ENCODE measurements around the gene KRT1.
"Not testable (repeated sequence)": the region's sequence is repeated elsewhere in the genome, so short reads cannot be mapped to it uniquely, and the experiment has no call there.

Gene KRT1

DNA sequence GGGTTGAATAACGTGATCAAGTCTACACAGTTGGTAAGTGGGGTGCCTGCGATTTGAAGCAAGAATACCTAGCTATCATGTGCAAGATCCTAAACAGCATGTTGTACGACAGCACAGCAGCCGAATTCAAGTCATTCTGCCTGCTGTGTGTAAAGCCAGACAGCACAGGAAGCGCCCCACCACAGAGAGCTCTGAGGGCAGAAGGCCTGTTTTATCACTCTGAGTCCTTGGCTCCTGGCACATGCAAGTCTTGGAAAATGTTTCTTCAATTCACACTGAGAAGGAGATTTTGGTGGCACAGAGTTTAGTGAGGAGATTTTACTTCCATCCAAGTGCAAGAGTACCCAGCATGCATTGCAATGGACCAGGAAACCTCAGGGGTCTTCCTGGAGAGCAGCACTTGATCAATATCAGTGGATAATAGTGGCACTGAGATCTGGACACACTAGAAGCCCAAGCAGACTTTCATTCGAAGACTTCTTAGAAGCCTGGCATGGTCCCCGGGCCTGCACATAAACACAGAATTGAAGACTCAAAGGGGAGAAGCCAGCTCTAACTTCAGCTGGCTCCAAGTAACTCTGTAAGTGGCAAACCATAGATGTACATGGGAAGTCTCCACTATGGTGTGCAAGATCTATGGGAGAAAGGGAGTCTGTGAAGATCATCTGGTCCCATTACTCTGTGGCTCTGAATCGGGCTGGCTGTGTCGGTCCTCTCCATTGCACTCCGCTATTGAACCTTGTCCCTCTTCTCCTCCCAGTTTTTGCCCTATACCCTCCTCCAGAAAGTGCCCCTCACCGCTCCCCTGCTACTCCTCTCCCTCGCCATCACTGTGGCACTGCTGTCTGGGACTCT lies 1.5 kb upstream of the KRT1 start:
- DNase-seq: peak; percentile 69

GRCh38 chr12:52679875-52680274 lies 332 bp downstream of the KRT1 start:
- DNase-seq: no peak

DNA sequence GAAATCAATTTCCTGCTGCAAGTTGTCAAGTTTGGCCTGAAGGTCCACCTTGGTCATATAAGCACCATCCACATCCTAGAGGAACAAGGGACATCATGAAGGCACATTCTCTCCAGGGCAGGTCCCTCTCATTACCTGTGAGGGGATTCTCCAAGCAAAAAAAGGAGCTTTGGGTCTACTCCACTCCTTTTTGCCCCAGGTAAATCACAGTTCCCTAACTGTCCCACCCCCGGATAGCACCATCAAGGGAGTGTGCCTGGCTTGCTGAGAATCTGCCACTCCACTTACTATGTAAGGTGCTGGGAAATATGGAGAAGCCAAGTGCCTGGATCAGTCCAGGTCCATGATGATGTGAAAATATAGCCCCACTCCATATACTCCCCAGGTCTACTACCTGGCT lies 2.5 kb downstream of the KRT1 start:
- DNase-seq: no peak

DNA sequence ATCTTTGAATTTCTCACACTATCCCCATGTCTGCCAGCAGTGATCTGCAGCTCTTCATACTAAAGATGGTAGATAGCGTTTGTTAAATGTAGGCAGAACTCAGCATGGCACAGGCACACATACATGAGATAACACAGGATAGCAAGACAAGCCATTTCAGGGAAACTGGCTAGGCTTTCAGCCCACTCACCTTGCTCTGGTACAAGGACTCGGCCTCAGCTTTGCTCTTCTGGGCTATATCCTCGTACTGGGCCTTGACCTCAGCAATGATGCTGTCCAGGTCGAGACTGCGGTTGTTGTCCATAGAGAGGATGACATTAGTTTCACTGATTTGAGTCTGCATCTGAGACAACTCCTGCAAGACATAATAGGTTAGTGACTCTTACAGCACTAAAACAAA lies 3.1 kb downstream of the KRT1 start:
- DNase-seq: no peak

DNA sequence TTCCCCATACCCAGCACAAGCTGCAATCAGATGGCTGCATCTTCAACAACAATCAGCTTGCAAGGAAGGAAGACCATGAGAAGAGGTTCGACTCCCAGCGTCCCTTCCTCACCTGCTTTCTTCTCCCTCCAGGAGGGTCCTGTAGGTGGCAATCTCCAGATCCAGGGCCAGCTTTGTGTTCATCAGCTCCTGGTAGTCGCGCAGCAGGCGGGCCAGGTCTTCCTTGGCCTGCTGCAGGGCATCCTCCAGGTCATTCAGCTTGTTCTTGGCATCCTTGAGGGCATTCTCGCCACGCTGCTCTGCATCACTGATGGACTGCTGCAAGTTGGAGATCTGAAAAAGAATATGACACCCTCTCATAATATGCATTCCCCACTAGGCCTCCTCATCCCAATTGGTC lies 4.0 kb downstream of the KRT1 start:
- no peak for DNase-seq

DNA sequence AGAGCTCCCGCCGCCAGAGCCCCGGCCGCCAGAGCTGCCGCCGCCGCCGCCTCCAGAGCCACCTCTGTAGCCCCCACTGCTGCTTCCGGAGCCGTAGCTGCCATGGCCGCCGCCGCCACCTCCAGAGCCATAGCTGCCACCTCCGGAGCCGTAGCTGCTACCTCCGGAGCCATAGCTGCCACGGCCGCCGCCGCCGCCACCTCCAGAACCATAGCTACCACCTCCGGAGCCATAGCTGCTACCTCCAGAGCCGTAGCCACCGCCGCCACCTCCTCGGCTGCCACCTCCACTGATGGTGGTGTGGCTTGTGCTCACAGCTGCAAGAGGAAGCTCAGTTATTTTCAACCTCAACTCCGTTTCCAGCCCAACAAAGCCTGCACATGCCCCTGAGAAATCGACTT lies 4.9 kb downstream of the KRT1 start:
- no peak for DNase-seq

DNA sequence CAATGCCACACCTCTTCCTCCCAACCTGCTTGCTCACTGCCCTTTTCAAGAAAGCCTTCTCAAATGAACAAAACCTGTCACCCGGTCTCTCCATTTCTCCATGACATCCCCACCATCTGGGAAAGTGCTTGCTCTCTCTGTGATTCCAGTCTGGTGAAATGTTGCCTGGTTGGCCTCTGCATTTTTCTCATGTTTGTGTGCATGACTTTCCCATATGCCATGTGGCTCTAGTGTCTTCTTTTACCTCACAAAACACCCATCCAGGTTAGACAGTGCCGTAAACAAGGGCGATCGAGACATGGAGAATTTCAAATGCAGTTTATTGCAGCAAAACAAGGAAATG lies 5.8 kb downstream of the KRT1 start:
- DNase-seq: no peak

- no peak for DNase-seq
Measured at GRCh38 chr12:52673713-52674432, 6.3 kb downstream of the KRT1 start.

GRCh38 chr12:52673217-52673616 lies 7.0 kb downstream of the KRT1 start:
- no peak for DNase-seq

DNA sequence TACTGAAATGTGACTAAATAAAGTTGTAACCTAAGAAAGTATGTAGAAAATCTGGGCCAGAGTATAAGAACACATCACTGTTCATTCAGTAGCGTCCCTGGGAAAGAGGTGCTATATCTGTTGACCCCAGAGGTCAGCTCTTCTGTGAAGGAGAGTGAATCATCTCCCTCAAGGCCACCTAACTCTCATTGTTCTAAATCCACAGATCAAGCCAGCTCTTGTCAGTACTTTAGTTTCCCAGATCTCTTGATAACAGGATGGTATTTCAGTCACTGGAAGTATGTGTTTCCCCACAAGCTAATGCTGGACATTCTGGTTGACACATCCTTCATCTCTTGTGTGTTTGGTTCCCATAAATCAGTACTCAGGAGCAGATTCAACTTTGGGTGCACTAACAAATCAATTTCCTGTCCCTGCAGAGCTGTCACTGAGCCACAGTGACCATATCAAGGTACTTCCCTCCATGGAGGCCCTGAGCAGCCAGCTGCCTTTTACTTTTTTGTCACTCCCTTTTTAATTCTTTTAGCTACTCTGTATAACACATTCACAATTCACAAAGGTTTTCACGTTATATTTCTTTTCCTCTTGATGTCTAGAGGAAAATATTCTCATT lies 7.8 kb downstream of the KRT1 start:
- DNase-seq: no peak

DNA sequence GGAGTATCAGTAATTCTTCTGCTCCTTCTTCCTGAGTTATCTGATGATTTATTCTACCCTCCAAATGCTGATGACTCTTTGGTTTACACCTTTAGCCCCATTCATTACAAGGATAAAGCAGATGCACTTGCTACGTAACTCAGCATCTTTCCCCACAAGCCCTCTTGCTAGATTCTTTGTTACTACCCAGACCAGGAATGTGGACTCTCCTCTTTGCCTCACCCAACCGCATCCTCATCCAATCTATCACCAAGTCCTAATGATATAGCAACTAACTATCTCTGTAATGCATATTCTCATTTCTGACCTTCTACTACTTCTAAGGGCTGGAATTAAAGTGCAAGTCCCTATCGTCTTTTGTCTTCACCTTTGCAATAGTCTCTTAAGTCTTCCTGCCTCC lies 9.2 kb downstream of the KRT1 start:
- no peak for DNase-seq

DNA sequence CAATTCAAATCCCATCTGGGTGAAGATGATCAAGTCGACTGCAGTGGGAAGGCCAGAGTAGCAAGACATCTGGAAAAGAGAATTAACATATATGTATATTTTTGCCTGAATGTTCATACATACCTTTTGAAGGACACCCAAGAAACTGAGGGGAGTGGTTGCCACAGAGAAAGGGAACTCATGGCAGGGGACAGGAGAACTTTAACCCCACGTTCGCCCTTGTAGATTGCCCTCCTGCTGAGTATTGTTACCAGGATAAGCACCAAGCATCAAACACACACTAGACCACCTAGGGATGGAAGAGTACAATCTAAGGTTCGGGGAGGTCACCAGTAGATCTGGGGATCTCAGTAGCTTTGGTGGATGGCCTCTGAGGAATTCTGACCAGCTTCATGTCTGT lies 9.7 kb downstream of the KRT1 start:
- no peak for DNase-seq

DNA sequence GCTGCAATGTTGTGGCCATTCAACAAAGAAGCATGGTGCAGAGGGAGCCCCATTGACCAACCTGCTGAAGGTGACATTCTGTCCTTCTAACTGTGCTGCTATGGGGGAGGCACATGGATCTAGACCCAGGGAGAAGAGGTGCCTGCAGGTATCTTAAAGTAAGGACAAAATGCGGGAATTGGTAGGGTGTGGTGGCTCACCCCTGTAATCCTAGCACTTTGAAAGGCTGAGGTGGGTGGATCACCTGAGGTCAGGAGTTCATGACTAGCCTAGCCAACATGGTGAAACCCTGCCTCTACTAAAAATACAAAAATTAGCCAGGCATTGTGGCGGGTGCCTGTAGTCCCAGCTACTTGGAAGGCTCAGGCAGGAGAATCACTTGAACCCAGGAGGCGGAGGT lies 10.3 kb downstream of the KRT1 start:
- not testable (repeated sequence) for DNase-seq

- no peak for DNase-seq
Measured at GRCh38 chr12:52669426-52669825, 10.8 kb downstream of the KRT1 start.

DNA sequence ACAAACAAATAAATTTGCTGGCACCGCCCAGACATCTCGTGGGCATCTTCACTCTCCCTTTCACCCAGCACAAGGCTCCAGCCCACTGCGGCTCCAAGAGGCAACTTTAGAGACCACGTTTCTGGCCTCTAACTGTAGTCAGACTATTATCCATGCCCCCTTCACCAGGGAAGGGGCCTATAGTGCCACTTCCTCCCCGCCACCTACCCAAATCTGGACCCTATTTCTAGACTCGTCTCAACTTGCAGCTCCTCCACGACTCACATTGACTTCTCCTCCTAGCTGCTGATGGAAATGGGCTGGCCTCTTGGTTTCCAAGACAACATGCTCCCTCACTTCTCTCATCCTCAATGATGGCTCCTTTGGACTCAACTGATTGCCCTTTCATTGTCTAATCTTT lies 12.3 kb downstream of the KRT1 start:
- DNase-seq: no peak

DNA sequence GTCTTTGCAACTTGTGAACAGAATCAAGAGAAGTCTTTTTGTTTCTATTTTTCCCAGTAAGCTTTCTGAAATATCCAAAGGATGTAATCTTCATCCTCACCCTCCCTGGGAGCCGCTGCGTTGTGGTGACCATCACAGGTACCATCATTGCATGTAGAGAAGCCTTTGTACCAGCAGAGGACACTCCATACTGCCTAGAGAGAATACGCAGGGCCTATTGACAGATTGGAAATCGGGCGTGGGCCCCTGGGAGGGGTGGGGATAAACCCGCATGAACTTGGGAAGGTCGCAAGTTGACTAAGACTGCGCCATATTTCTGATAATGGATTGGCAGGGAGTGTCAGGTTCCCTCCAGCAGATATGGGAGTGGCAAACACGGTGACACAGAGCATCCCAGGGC lies 12.7 kb downstream of the KRT1 start:
- DNase-seq: no peak

DNA sequence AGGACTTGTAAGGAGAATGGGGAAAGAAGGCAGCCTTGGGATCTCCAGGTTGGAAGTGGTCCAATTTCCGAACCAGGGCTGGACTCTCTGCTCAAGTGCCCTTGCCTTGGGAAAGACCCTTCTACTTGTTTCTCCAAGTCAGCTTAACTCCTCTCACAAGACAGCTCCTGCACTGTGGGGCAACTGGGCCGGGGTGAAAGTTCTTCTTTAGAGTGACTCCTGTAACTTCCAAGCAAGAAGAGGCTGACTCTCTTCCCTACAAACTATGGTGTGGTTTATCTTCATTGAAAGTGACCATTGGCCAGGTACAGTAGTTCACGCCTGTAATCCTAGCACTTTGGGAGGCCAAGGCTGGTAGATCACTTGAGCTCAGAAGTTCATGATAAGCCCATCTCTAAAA lies 13.7 kb downstream of the KRT1 start:
- DNase-seq: no peak

DNA sequence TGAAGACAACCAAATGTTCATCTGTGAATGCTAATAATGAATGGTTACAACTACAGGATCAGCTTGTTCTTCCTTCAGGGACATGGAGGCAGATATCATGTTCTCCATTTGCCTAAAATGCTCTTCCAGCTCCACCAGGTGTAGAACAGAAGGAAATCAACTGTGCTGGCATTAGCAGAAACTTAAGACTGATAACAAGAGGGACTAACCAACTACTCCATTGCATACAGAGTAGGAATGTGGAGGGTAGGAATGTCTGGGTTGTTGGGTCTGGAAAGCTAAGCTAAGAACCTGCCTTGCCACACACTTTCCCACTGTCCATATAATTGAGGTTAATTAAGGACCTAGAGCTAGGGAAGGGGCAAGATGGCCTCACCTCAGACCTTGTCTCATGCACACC lies 16.8 kb downstream of the KRT1 start:
- DNase-seq: no peak

- no peak for DNase-seq
Measured at GRCh38 chr12:52662918-52663229, 17.3 kb downstream of the KRT1 start.

GRCh38 chr12:52662093-52662917 lies 17.9 kb downstream of the KRT1 start:
- DNase-seq: no peak

GRCh38 chr12:52661668-52662067 lies 18.5 kb downstream of the KRT1 start:
- DNase-seq: no peak

- DNase-seq: no peak
Measured at GRCh38 chr12:52660934-52661499, 19.2 kb downstream of the KRT1 start.

DNA sequence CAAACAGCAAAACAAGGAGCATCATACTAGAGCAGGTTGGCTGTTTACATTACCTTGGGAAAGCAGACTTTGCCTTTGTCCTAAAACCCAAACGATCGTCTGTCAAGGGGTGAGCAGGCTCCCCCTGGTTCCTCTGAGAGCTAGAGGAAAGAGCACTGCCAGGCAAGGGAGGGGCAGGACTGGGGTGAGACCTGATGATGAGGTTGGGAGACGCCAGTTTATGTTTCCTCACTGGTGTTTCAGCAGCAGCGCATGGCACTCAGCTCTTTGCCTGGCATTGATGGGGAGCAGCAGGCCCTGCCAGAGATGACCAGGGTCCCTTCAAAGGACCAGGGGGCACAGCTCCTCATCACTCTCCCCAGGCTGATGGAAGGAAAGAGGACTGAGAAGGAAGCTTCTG lies 20.3 kb downstream of the KRT1 start:
- no peak for DNase-seq

Data from CD4-positive, alpha-beta T cell treated with Interleukin-6 for 4 hours (primary cell).